ENCODE results near the gene TUBB2B.

- TF ChIP-seq POLR2AphosphoS5 (IDR thresholded peaks at IDR 0.05; ENCODE audit: insufficient read depth in 1 of 2, low read depth in 1 of 2) (no peak), POLR2A (IDR thresholded peaks at IDR 0.05) (no peak)
Measured at GRCh38 chr6:3183066-3183465, 44.4 kb downstream of the TUBB2B start.

All from vagina (tissue), 2 donors.